ENCODE measurements around the gene WDR31.
"Not testable (repeated sequence)": the region's sequence is repeated elsewhere in the genome, so short reads cannot be mapped to it uniquely, and the experiment has no call there.

The WDR31 gene

GRCh38 chr9:113340011-113340699, at the start of gene WDR31:
Gene WDR31 (minus strand): TSS chr9:113340275. CDS start chr9:113332022, 8,253 bp downstream.
- no peaks in the 10 kb centered on the region for H3K27me3 Mint-ChIP-seq
- peaks cover 34% of the 10 kb centered on the region for H3K4me1 Mint-ChIP-seq (ENCODE audit: low read depth)
- peak within 1 kb of the TSS; percentile 73 for H3K27ac Mint-ChIP-seq
- no peaks in the 10 kb centered on the region for H3K9me3 Mint-ChIP-seq
- peak; percentile 92 for DNase-seq
- peak within 1 kb of the TSS; percentile 86 for H3K4me3 Mint-ChIP-seq
- H3K36me3 Mint-ChIP-seq (ENCODE audit: low read depth), result peaks cover 4% of the 10 kb centered on the region

DNA sequence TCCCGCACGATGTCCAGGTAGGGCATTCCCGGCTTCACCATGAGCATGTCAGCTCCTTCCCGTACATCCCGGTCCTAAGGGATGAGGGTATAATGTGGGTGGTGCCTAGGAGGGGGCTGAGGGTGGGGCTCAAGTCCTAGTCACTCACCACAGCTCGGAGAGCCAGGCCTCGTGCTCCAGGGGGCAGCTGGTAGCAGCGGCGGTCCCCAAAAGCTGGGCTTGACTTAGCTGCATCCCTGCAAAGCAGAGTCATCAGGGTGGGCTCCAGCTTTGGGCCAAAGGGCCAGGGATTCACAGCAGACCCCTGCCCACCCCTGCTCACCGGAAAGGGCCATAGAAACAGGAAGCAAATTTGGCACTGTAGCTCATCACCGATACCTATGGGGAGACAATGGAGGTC, 49.4 kb upstream of the WDR31 start:
- no peaks in the 10 kb centered on the region for H3K4me1 Mint-ChIP-seq (ENCODE audit: low read depth)
- peaks cover 71% of the 10 kb centered on the region for H3K36me3 Mint-ChIP-seq (ENCODE audit: low read depth)
- no peaks in the 10 kb centered on the region for H3K27me3 Mint-ChIP-seq
- no peaks in the 10 kb centered on the region for H3K9me3 Mint-ChIP-seq
- H3K27ac Mint-ChIP-seq, result no peak overlapping the region
- no peak for DNase-seq
- no peak overlapping the region for H3K4me3 Mint-ChIP-seq

- no peaks in the 10 kb centered on the region for H3K4me1 Mint-ChIP-seq (ENCODE audit: low read depth)
- no peaks in the 10 kb centered on the region for H3K27me3 Mint-ChIP-seq
- peaks cover 71% of the 10 kb centered on the region for H3K36me3 Mint-ChIP-seq (ENCODE audit: low read depth)
- no peak for DNase-seq
- no peak overlapping the region for H3K27ac Mint-ChIP-seq
- H3K4me3 Mint-ChIP-seq, result no peak overlapping the region
- no peaks in the 10 kb centered on the region for H3K9me3 Mint-ChIP-seq
These were observed 48.8 kb upstream of the WDR31 start for GRCh38 chr9:113388833-113389232.

- Mint-ChIP-seq H3K4me3 (no peak overlapping the region), H3K27me3 (no peaks in the 10 kb centered on the region), H3K27ac (no peak overlapping the region), H3K4me1 (ENCODE audit: low read depth) (no peaks in the 10 kb centered on the region), H3K36me3 (ENCODE audit: low read depth) (peaks cover 65% of the 10 kb centered on the region), H3K9me3 (no peaks in the 10 kb centered on the region)
- DNase-seq, result no peak
These were observed 47.6 kb upstream of the WDR31 start for GRCh38 chr9:113387560-113388230.

DNA sequence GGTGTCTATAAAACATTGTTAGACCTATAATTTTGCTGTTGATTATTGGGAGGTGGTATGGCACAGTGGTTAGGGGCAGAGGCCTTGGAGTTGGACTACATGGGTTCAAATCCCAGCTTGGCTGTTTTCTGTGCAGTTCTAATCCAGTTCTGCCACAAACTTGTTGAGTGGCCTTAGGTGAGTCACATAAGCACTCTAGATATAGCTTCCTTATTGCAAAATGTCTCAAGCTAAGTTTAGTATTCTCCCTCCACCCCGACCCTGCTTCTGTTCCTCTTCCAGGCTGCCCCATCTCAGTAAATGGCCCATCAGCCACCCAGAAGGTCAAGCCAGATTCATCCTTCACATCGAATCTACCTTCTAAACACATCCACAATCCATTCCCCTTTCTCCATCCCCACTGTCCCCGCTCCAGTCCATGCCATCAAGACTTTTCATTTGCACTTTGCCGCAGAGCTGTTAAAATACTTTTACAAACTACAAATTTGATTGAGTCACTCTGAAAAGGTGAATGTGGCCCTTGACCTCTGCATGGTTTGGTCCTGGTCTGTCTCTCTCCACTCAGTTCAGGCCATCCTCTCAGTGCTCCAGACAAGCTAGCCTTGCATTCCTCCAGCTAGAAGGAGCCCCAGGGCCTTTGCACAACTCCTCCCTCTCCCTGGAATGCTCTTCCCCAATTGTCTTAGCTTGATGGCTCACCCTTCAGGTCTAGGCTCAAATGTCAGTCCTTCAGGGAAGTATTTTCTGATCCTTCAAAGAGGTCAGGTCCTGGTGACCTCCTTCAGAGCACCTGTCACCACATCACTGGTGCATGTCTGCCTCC, 46.7 kb upstream of the WDR31 start:
- no peaks in the 10 kb centered on the region for H3K9me3 Mint-ChIP-seq
- H3K4me1 Mint-ChIP-seq (ENCODE audit: low read depth), result no peaks in the 10 kb centered on the region
- no peak overlapping the region for H3K27ac Mint-ChIP-seq
- no peak overlapping the region for H3K4me3 Mint-ChIP-seq
- DNase-seq, result no peak
- H3K36me3 Mint-ChIP-seq (ENCODE audit: low read depth), result peaks cover 57% of the 10 kb centered on the region
- no peaks in the 10 kb centered on the region for H3K27me3 Mint-ChIP-seq

DNA sequence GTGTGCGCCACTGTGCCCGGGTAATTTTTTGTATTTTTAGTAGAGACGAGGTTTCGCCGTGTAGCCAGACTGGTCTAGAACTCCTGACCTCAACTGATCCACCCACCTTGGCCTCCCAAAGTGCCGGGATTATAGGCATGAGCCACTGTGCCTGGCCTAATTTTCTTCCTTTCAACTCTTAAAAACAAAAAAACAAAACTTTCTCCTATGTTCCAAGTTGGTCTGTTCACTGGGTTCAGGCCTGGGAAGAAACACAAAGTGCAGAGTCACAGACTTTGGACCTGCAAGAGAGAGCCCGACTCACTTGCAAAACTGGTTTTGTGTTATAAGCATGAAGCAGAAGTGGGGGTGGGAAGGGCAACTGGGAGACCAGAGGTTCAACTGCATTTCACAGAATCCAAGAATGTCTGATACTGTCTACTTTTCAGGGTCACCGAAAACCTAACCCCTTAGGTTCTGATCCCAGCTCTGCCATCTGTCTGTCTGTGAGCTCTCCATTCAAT, 41.9 kb upstream of the WDR31 start:
- no peaks in the 10 kb centered on the region for H3K27me3 Mint-ChIP-seq
- H3K36me3 Mint-ChIP-seq (ENCODE audit: low read depth), result peaks cover 12% of the 10 kb centered on the region
- no peak overlapping the region for H3K27ac Mint-ChIP-seq
- no peak for DNase-seq
- H3K4me1 Mint-ChIP-seq (ENCODE audit: low read depth), result peaks cover 8% of the 10 kb centered on the region
- H3K4me3 Mint-ChIP-seq, result no peak overlapping the region
- H3K9me3 Mint-ChIP-seq, result no peaks in the 10 kb centered on the region

DNA sequence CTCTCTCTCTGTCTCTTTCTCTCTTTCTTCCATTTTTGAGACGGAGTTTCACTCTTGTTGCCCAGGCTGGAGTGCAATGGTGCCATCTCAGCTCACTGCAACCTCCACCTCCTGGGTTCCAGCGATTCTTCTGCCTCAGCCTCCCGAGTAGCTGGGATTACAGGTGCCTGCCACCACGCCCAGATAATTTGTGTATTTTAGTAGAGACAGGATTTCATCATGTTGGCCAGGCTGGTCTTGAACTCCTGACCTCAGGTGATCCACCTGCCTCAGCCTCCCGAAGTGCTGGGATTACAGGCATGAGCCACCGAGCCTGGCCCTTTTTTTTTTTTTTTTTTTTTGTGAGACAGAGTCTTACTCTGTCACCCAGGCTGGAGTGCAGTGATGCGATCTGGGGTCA, 41.4 kb upstream of the WDR31 start:
- DNase-seq; H3K27me3 Mint-ChIP-seq; H3K36me3 Mint-ChIP-seq (ENCODE audit: low read depth); H3K4me3 Mint-ChIP-seq; H3K9me3 Mint-ChIP-seq; H3K27ac Mint-ChIP-seq; H3K4me1 Mint-ChIP-seq (ENCODE audit: low read depth): not testable (repeated sequence)

DNA sequence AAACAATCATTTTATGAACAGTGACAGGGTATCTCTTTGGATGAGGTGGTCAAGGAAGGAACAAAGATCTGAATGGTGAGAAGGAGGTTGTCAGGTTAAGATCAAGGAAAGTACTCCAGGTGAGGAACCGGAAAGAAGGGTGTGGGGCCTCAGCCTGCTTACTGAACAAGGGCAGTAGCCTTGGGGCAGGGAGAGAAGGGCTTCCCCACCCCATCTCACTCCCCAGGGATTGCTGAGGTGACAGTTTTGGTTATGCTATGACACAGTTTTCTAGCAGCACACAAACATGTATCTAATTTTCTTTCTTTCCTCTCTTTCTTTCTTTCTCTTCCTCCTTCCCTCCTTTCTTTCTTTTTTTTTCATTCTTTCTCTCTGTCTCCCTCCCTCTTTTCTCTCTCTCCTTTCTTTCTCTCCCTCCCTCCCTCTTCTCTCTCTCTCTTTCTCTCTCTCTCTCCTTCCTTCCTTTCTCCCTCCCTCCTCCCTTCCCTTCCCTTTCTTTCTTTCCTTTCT, 40.8 kb upstream of the WDR31 start:
- no peak overlapping the region for H3K4me3 Mint-ChIP-seq
- no peaks in the 10 kb centered on the region for H3K27me3 Mint-ChIP-seq
- peaks cover 8% of the 10 kb centered on the region for H3K4me1 Mint-ChIP-seq (ENCODE audit: low read depth)
- H3K27ac Mint-ChIP-seq, result peak overlapping the region; percentile 0
- no peak for DNase-seq
- H3K9me3 Mint-ChIP-seq, result no peaks in the 10 kb centered on the region
- peaks cover 7% of the 10 kb centered on the region for H3K36me3 Mint-ChIP-seq (ENCODE audit: low read depth)

DNA sequence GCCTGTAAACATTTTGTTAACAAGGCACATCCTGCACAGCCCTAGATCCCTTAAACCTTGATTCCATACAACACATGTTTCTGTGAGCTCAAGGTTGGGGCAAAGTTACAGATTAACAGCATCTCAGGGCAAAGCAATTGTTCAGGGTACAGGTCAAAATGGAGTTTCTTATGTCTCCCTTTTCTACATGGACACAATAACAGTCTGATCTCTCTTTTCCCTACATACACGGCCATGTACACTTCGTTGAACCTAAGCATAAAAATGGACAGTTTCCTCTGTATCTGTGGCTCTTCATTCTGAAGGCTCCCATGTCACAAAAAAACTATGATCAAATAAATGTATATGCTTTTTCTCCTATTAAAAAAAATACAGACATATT, 39.7 kb upstream of the WDR31 start:
- H3K4me3 Mint-ChIP-seq, DNase-seq, H3K27me3 Mint-ChIP-seq, H3K9me3 Mint-ChIP-seq, H3K27ac Mint-ChIP-seq: not testable (repeated sequence)
- peaks cover 12% of the 10 kb centered on the region for H3K36me3 Mint-ChIP-seq (ENCODE audit: low read depth)
- peaks cover 18% of the 10 kb centered on the region for H3K4me1 Mint-ChIP-seq (ENCODE audit: low read depth)

GRCh38 chr9:113379094-113379828, 39.2 kb upstream of the WDR31 start:
- H3K4me3 Mint-ChIP-seq, DNase-seq, H3K27ac Mint-ChIP-seq, H3K27me3 Mint-ChIP-seq, H3K9me3 Mint-ChIP-seq: not testable (repeated sequence)
- Mint-ChIP-seq H3K36me3 (ENCODE audit: low read depth) (peaks cover 17% of the 10 kb centered on the region), H3K4me1 (ENCODE audit: low read depth) (peaks cover 21% of the 10 kb centered on the region)

GRCh38 chr9:113376634-113377567, 36.8 kb upstream of the WDR31 start, which contains the start of gene HDHD3:
Gene HDHD3 (minus strand): TSS chr9:113376986. CDS start chr9:113374354, 2,632 bp downstream.
- Mint-ChIP-seq H3K4me1 (ENCODE audit: low read depth) (peaks cover 21% of the 10 kb centered on the region), H3K9me3 (no peaks in the 10 kb centered on the region), H3K4me3 (peak within 1 kb of the TSS; percentile 84), H3K27ac (peak within 1 kb of the TSS; percentile 91), H3K27me3 (no peaks in the 10 kb centered on the region), H3K36me3 (ENCODE audit: low read depth) (peaks cover 30% of the 10 kb centered on the region)
- peak; percentile 89 for DNase-seq

- H3K27me3 Mint-ChIP-seq, result no peaks in the 10 kb centered on the region
- H3K4me1 Mint-ChIP-seq (ENCODE audit: low read depth), result peaks cover 17% of the 10 kb centered on the region
- H3K4me3 Mint-ChIP-seq, result peak overlapping the region; percentile 84
- H3K36me3 Mint-ChIP-seq (ENCODE audit: low read depth), result peaks cover 30% of the 10 kb centered on the region
- no peak for DNase-seq
- no peaks in the 10 kb centered on the region for H3K9me3 Mint-ChIP-seq
- peak overlapping the region; percentile 89 for H3K27ac Mint-ChIP-seq
These were observed 35.3 kb upstream of the WDR31 start for GRCh38 chr9:113375057-113376023.
